ENCODE results near the gene OR6S1. TPM values are rescaled to one million over a fixed set of nuclear protein-coding genes. Genes with fewer than 3 reads are reported as not detected.

The OR6S1 gene
- total and polyA plus RNA-seq, 2 experiments from 2014 or later: not detected

- TF ChIP-seq ZNF462 (CRISPR knock-in tag; IDR thresholded peaks at IDR 0.05) (no peak), CTCF (conservative IDR thresholded peaks at IDR 0.05; ENCODE audit: low read depth in 2 of 2) (no peak), EZH2 (IDR thresholded peaks at IDR 0.05; ENCODE audit: low read depth, unreplicated experiment) (no peak)
These were observed 30.2 kb upstream of the OR6S1 start (continued) for GRCh38 chr14:20671597-20672283.

GRCh38 chr14:20668969-20669368 is 27.5 kb upstream of the OR6S1 start:
- H3K4me1 ChIP-seq (ENCODE audit: insufficient read depth): no peaks in the 10 kb centered on the region
- DNase-seq (ENCODE audit: low spot score) (no peak), ATAC-seq (no peak)
- Mint-ChIP-seq H3K9me3 (peaks cover 9% of the 10 kb centered on the region; the same call in 2 of the 3 replicates), H3K27me3 (ENCODE audit: insufficient read depth, low read depth, poor library complexity) (peaks cover 18% of the 10 kb centered on the region), H3K27ac (no peak overlapping the region), H3K4me1 (peaks cover 5% of the 10 kb centered on the region; the same call in 1 of the 3 replicates), H3K36me3 (ENCODE audit: low read depth) (no peaks in the 10 kb centered on the region), H3K4me3 (no peak overlapping the region)
- H3K27ac ChIP-seq (ENCODE audit: low read depth): no peak overlapping the region
- H3K4me3 ChIP-seq: no peak overlapping the region
- no peaks in the 10 kb centered on the region for H4K20me1 ChIP-seq (replicated peaks; ENCODE audit: insufficient read depth)
- no peak overlapping the region for H2AFZ ChIP-seq
- H3K4me2 ChIP-seq: no peak overlapping the region
- H3K79me2 ChIP-seq (replicated peaks; ENCODE audit: insufficient read depth): no peaks in the 10 kb centered on the region
- no peaks in the 10 kb centered on the region for H3K36me3 ChIP-seq (ENCODE audit: insufficient read depth)
- H3F3A ChIP-seq (replicated peaks; ENCODE audit: low read depth): 0 out of 2 replicates have a peak, but pooled peaks cover 4% of the 10 kb centered on the region
- H3K9me2 ChIP-seq (ENCODE audit: insufficient read depth): peaks cover 7% of the 10 kb centered on the region; the same call in 1 of the 2 replicates
- peaks cover 10% of the 10 kb centered on the region; the same call in 1 of the 2 replicates for H3K27me3 ChIP-seq (ENCODE audit: insufficient read depth)
- TF ChIP-seq CTCF (conservative IDR thresholded peaks at IDR 0.05; ENCODE audit: low read depth in 2 of 2): no peak
- no peak for TF ChIP-seq REST (IDR thresholded peaks at IDR 0.05; ENCODE audit: unreplicated experiment)
- TF ChIP-seq POLR2AphosphoS5 (IDR thresholded peaks at IDR 0.05; ENCODE audit: low read depth): no peak
